Panc1 (cell line): ENCODE data around the gene RCL1. TPM values are rescaled to one million over a fixed set of nuclear protein-coding genes. Genes with fewer than 3 reads are reported as not detected.

Experiments
- ATAC-seq: fragments of 200-7000 bp; cut with Tn5 transposase; 2 replicates; pipeline ENCODE4 v1.9.1; 2020; ENCODE audit warnings: mild to moderate bottlenecking, moderate library complexity
- BruUV-seq: library from RNA; stranded (reverse); fragments of 400-500 nt; replicated peaks from 2 replicates; lab custom pipeline; 2021; lab: Mats Ljungman, UMichigan
- CTCF ChIA-PET: fragments of 300-600 bp; sonication (Branson Sonifier 250); formaldehyde crosslinking; loops from one replicate; lab custom pipeline; 2022; ENCODE audit warnings: antibody characterized with exemption; lab: Charles Lee
- POLR2A ChIA-PET: fragments of 300-600 bp; sonication (Branson Sonifier 250); formaldehyde crosslinking; loops from one replicate; lab custom pipeline; 2022; ENCODE audit warnings: antibody characterized with exemption; lab: Charles Lee
- DNase-seq: peaks from one replicate; pipeline ENCODE4 v3.0.0-alpha.2; 2010; ENCODE audit warnings: low read depth, low spot score
- H3K27ac ChIP-seq: 2 replicates; pipeline ENCODE4 v1.5.1; 2011; ENCODE audit warnings: mild to moderate bottlenecking, low read length, inconsistent platforms
- H3K27me3 ChIP-seq: fragments of 200-500 bp; sonication (Bioruptor generic); 2 replicates; pipeline ENCODE4 v1.6.0; 2014; ENCODE audit warnings: low read length, inconsistent platforms; ENCODE audit not compliant: control insufficient read depth, insufficient read depth
- H3K36me3 ChIP-seq: fragments of 200-500 bp; sonication (Bioruptor generic); 2 replicates; pipeline ENCODE4 v1.5.1; 2014; ENCODE audit warnings: inconsistent platforms, mild to moderate bottlenecking, low read length, moderate library complexity; ENCODE audit not compliant: control insufficient read depth, insufficient read depth
- H3K4me1 ChIP-seq: 2 replicates; pipeline ENCODE4 v1.5.1; 2011; ENCODE audit warnings: inconsistent platforms, mild to moderate bottlenecking, low read length, moderate library complexity; ENCODE audit not compliant: control insufficient read depth, insufficient read depth
- H3K4me3 ChIP-seq, 2 experiments: 2 replicates each; pipeline ENCODE4 v1.5.1; 2011 to 2012; ENCODE audit warnings: low read depth in 2 of 2, low read length in 2 of 2, mild to moderate bottlenecking in 2 of 2, inconsistent platforms in 1 of 2, moderate library complexity in 1 of 2
- H3K9me3 ChIP-seq: fragments of 200-500 bp; sonication (Bioruptor generic); 2 replicates; pipeline ENCODE4 v1.5.1; 2014; ENCODE audit warnings: low read depth, mild to moderate bottlenecking, inconsistent platforms, low read length, moderate library complexity; ENCODE audit not compliant: control insufficient read depth, insufficient read depth
- CTCF ChIP-seq: fragments of 450-650 bp; IDR thresholded peaks from 2 replicates; pipeline ENCODE4 v1.5.1; 2017; ENCODE audit warnings: mild to moderate bottlenecking
- POLR2AphosphoS5 ChIP-seq: IDR thresholded peaks from 2 replicates; pipeline ENCODE4 v1.6.1; 2012; ENCODE audit warnings: mild to moderate bottlenecking, low read depth, low read length, moderate library complexity
- SIN3A ChIP-seq: IDR thresholded peaks from 2 replicates; pipeline ENCODE4 v1.6.1; 2012; ENCODE audit warnings: low read depth, mild to moderate bottlenecking, low read length, moderate library complexity, borderline replicate concordance; ENCODE audit not compliant: insufficient read depth
- TCF7L2 ChIP-seq: IDR thresholded peaks from 2 replicates; pipeline ENCODE4 v1.6.1; 2011; ENCODE audit warnings: mild to moderate bottlenecking, low read depth, low read length, inconsistent platforms
- in situ Hi-C: cut with HindIII; loops from 2 replicates; pipeline ENCODE4 v1.10.0; 2016; ENCODE audit warnings: low sequenced_read_pairs, low pct_unique_long_range_greater_than_20kb
- intact Hi-C: fragments of 100-400 bp; cut with micrococcal nuclease; formaldehyde crosslinking; loops from one replicate; pipeline ENCODE4 v1.10.0; 2022; ENCODE audit not compliant: unreplicated experiment
- total RNA-seq: library from RNA; stranded (reverse); gene quantifications from one replicate; pipeline ENCODE4 v1.2.1, GENCODE V29; 2021; ENCODE audit not compliant: unreplicated experiment
- TF ChIP-seq, protein P1 (sequence below), 2 experiments: IDR thresholded peaks; 2 replicates each; pipeline ENCODE4 v1.6.1; 2011 to 2012; ENCODE audit warnings: low read depth in 2 of 2, control low read depth in 1 of 2, low read length in 1 of 2, mild to moderate bottlenecking in 1 of 2, moderate library complexity in 1 of 2; ENCODE audit not compliant: insufficient read depth in 1 of 2

Gene RCL1
- total RNA-seq, 1 experiment from 2014 or later, result 11.2 TPM

GRCh38 chr9:4854265-4854590, 61.5 kb downstream of the RCL1 start:
- no peak for ATAC-seq
- no peak overlapping the region for H3K4me3 ChIP-seq
- H3K27me3 ChIP-seq, result no peaks in the 10 kb centered on the region
- DNase-seq, result no peak
- H3K4me1 ChIP-seq, result no peaks in the 10 kb centered on the region
- in situ Hi-C loops, result no loop called here
- no peaks in the 10 kb centered on the region for H3K36me3 ChIP-seq
- TF ChIP-seq TCF7L2 (no peak), POLR2AphosphoS5 (no peak), CTCF (no peak), SIN3A (no peak)
- TF ChIP-seq, protein P1, sequence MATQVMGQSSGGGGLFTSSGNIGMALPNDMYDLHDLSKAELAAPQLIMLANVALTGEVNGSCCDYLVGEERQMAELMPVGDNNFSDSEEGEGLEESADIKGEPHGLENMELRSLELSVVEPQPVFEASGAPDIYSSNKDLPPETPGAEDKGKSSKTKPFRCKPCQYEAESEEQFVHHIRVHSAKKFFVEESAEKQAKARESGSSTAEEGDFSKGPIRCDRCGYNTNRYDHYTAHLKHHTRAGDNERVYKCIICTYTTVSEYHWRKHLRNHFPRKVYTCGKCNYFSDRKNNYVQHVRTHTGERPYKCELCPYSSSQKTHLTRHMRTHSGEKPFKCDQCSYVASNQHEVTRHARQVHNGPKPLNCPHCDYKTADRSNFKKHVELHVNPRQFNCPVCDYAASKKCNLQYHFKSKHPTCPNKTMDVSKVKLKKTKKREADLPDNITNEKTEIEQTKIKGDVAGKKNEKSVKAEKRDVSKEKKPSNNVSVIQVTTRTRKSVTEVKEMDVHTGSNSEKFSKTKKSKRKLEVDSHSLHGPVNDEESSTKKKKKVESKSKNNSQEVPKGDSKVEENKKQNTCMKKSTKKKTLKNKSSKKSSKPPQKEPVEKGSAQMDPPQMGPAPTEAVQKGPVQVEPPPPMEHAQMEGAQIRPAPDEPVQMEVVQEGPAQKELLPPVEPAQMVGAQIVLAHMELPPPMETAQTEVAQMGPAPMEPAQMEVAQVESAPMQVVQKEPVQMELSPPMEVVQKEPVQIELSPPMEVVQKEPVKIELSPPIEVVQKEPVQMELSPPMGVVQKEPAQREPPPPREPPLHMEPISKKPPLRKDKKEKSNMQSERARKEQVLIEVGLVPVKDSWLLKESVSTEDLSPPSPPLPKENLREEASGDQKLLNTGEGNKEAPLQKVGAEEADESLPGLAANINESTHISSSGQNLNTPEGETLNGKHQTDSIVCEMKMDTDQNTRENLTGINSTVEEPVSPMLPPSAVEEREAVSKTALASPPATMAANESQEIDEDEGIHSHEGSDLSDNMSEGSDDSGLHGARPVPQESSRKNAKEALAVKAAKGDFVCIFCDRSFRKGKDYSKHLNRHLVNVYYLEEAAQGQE (IDR thresholded peaks at IDR 0.05; ENCODE audit: insufficient read depth in 1 of 2, low read depth in 2 of 2, low read length in 1 of 2), result no peak
- H3K27ac ChIP-seq, result no peak overlapping the region
- intact Hi-C loops, result no loop called here
- ChIA-PET CTCF (no interaction called here), POLR2A (no interaction called here)
- no TSS peak for BruUV-seq
- H3K9me3 ChIP-seq, result no peaks in the 10 kb centered on the region

GRCh38 chr9:4855841-4856240, 63.1 kb downstream of the RCL1 start:
- BruUV-seq, result no TSS peak
- POLR2A ChIA-PET, result no interaction called here
- DNase-seq (no peak), ATAC-seq (no peak)
- H3K36me3 ChIP-seq, result no peaks in the 10 kb centered on the region
- intact Hi-C loops, result no loop called here
- TF ChIP-seq POLR2AphosphoS5, result no peak
- TF ChIP-seq SIN3A, result no peak
- TF ChIP-seq, protein P1 (IDR thresholded peaks at IDR 0.05; ENCODE audit: insufficient read depth in 1 of 2, low read depth in 2 of 2, low read length in 1 of 2), result no peak
- no peak for TF ChIP-seq TCF7L2
- no peak for TF ChIP-seq CTCF
- H3K9me3 ChIP-seq, result no peaks in the 10 kb centered on the region
- in situ Hi-C loops, result no loop called here
- no peak overlapping the region for H3K27ac ChIP-seq
- no peaks in the 10 kb centered on the region for H3K27me3 ChIP-seq
- no peak overlapping the region for H3K4me3 ChIP-seq
- CTCF ChIA-PET, result no interaction called here
- no peaks in the 10 kb centered on the region for H3K4me1 ChIP-seq
